ENCODE measurements around the gene PTMA. TPM values are rescaled to one million over a fixed set of nuclear protein-coding genes. Genes with fewer than 3 reads are reported as not detected.

The PTMA gene
- total and polyA plus RNA-seq, 2 experiments from 2014 or later, result 737 to 750 TPM

DNA sequence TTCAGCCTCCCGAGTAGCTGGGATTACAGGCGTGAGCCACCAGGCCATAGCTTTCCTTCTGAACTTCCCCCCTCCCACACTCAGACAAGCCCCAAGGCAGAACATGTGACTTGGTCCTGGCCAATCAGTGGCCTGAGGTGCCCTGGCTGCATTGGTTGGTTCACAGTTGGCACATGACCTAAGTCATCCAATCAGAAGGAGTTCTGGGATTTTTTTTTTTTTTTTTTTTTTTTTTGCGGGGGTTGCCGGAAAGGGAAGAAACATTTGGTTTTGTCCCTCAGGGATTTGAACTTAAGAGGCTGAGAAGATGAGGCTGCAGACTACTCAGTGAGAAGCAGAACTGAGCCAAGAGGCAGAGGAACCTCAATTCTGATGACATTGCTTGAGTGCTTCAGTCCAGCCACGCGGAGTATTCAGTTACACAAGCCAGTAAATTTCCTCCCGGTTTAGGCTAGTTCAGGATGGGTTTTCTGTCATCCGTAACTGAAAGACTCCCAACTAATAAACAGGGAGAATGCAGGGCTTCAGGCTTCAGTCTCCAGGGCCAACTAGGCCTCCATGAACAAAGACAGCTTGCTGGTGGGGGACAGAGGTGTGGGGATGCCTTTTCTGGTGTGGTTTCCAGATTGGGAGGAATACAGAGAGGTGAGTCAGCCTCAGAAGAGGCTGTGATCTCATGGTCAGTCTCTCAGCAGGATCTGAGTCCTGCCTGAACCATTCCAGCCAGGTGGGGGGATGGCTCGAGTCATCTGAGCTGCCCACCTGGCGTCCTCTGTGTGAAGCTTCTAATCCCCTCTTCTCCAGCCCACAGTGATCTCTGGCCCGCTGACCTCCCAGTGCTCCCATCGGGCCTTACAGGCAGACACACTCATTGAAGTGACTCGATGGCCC, 9.2 kb downstream of the PTMA start:
- Histone ChIP-seq H3K27ac (peak overlapping the region; percentile 73), H3K27me3 (no peaks in the 10 kb centered on the region), H3K4me1 (ENCODE audit: low read depth) (peaks cover 13% of the 10 kb centered on the region), H3K36me3 (peaks cover 6% of the 10 kb centered on the region), H3K4me3 (no peak overlapping the region), H3K9me3 (ENCODE audit: low read depth) (no peaks in the 10 kb centered on the region)
- TF ChIP-seq, protein P1, sequence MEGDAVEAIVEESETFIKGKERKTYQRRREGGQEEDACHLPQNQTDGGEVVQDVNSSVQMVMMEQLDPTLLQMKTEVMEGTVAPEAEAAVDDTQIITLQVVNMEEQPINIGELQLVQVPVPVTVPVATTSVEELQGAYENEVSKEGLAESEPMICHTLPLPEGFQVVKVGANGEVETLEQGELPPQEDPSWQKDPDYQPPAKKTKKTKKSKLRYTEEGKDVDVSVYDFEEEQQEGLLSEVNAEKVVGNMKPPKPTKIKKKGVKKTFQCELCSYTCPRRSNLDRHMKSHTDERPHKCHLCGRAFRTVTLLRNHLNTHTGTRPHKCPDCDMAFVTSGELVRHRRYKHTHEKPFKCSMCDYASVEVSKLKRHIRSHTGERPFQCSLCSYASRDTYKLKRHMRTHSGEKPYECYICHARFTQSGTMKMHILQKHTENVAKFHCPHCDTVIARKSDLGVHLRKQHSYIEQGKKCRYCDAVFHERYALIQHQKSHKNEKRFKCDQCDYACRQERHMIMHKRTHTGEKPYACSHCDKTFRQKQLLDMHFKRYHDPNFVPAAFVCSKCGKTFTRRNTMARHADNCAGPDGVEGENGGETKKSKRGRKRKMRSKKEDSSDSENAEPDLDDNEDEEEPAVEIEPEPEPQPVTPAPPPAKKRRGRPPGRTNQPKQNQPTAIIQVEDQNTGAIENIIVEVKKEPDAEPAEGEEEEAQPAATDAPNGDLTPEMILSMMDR (IDR thresholded peaks at IDR 0.05; ENCODE audit: low read depth, low read length), result no peak
- peak in 1 of 2 donors; percentile 25 for DNase-seq (ENCODE audit: low read depth in 1 of 2, low spot score in 1 of 2)

DNA sequence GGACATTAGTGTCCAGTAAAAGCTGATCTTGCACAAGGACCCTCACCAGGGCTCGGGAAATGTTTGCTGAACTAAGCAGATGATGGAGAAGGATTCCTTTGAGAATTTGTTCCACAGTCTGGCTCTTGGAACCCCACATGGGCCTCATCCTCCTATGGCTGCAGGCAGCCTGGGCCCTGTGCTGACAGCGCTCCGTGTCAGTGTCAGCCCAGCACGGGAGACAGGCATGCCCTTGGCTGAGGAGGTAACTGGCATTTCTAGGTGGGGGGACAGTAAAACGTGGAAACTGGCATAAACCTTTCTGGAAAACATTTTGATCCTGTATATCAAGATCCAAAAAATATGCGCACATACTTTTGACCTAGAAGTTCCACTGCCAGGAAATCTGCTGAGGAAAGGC, 10.5 kb downstream of the PTMA start:
- Histone ChIP-seq H3K4me1 (ENCODE audit: low read depth) (peaks cover 13% of the 10 kb centered on the region), H3K9me3 (ENCODE audit: low read depth) (no peaks in the 10 kb centered on the region), H3K4me3 (no peak overlapping the region), H3K27ac (no peak overlapping the region), H3K36me3 (no peaks in the 10 kb centered on the region), H3K27me3 (no peaks in the 10 kb centered on the region)
- DNase-seq (ENCODE audit: low read depth in 1 of 2, low spot score in 1 of 2), result no peak
- TF ChIP-seq, protein P1 (IDR thresholded peaks at IDR 0.05; ENCODE audit: low read depth, low read length), result no peak

DNA sequence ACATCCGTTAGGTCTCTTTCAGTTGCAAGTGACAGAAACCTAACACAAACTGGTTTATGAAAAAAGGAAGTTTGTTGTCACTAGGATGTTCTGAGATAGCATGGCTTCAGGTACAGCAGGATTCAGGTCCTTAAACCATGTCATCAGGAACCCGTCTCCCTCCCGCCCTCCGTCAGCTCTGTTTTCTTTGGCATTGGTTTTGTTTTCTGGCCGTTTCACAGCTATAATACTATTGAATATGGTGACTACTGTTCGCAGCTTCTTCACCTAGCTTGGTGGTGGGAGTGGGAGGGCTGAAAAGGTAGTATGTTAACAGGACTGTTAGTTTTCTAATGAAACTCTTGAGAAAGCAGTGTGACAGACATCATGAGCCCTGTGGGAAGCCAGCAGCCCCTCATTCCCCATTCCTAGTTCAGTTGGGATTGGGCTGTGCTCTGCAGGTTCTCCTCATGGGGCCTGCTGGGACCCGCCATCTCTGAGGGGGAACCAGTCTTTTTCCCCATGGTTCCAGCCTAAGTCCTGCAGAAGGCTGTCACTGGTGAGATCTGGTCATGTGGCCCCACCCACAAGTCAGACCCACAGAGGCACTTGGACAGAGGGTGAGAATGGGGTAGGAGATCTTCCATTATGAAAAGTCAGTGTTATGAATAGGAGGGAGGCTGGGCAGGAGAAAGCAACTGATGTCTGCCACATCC, 12.1 kb downstream of the PTMA start:
- no peak for DNase-seq (ENCODE audit: low read depth in 1 of 2, low spot score in 1 of 2)

GRCh38 chr2:231720987-231721966, 13.0 kb downstream of the PTMA start:
- Histone ChIP-seq H3K4me3 (no peak overlapping the region), H3K36me3 (no peaks in the 10 kb centered on the region)
- DNase-seq (ENCODE audit: low read depth in 1 of 2, low spot score in 1 of 2), result no peak

More for the DNA sequence above, 12.1 kb downstream of the PTMA start:
- Histone ChIP-seq H3K4me3 (no peak overlapping the region), H3K9me3 (ENCODE audit: low read depth) (no peaks in the 10 kb centered on the region), H3K4me1 (ENCODE audit: low read depth) (peaks cover 13% of the 10 kb centered on the region), H3K27ac (no peak overlapping the region), H3K36me3 (no peaks in the 10 kb centered on the region), H3K27me3 (no peaks in the 10 kb centered on the region)
- TF ChIP-seq, protein P1 (IDR thresholded peaks at IDR 0.05; ENCODE audit: low read depth, low read length), result no peak

More at GRCh38 chr2:231720987-231721966, 13.0 kb downstream of the PTMA start:
- Histone ChIP-seq H3K9me3 (ENCODE audit: low read depth) (no peaks in the 10 kb centered on the region), H3K27me3 (no peaks in the 10 kb centered on the region), H3K4me1 (ENCODE audit: low read depth) (peaks cover 17% of the 10 kb centered on the region), H3K27ac (no peak overlapping the region)
- TF ChIP-seq, protein P1 (IDR thresholded peaks at IDR 0.05; ENCODE audit: low read depth, low read length), result no peak
